IPS-20b (cell line): ENCODE measurements around the gene FGF23.

Source experiments
- H3K27ac ChIP-seq: one replicate; pipeline ENCODE4 v1.5.1; 2013; ENCODE audit warnings: low read length
- H3K27me3 ChIP-seq: 2 replicates; pipeline ENCODE4 v1.6.1; 2013; ENCODE audit warnings: mild to moderate bottlenecking, low read length, inconsistent platforms; ENCODE audit not compliant: insufficient read depth
- H3K36me3 ChIP-seq: 2 replicates; pipeline ENCODE4 v1.6.1; 2013; ENCODE audit warnings: low read depth, mild to moderate bottlenecking, inconsistent platforms, low read length, moderate library complexity; ENCODE audit not compliant: insufficient read depth
- H3K4me1 ChIP-seq: 2 replicates; pipeline ENCODE4 v1.6.1; 2013; ENCODE audit warnings: mild to moderate bottlenecking, control low read depth, inconsistent platforms, low read length, moderate library complexity; ENCODE audit not compliant: insufficient read depth
- H3K4me3 ChIP-seq: 2 replicates; pipeline ENCODE4 v1.5.1; 2013; ENCODE audit warnings: mild to moderate bottlenecking, low read length, inconsistent platforms
- H3K9ac ChIP-seq: 2 replicates; pipeline ENCODE4 v1.6.1; 2013; ENCODE audit warnings: low read depth, mild to moderate bottlenecking, inconsistent platforms, low read length, moderate library complexity
- H3K9me3 ChIP-seq: 2 replicates; pipeline ENCODE4 v1.6.1; 2013; ENCODE audit warnings: mild to moderate bottlenecking, low read depth, low read length, inconsistent platforms; ENCODE audit not compliant: insufficient read depth

The FGF23 gene

DNA sequence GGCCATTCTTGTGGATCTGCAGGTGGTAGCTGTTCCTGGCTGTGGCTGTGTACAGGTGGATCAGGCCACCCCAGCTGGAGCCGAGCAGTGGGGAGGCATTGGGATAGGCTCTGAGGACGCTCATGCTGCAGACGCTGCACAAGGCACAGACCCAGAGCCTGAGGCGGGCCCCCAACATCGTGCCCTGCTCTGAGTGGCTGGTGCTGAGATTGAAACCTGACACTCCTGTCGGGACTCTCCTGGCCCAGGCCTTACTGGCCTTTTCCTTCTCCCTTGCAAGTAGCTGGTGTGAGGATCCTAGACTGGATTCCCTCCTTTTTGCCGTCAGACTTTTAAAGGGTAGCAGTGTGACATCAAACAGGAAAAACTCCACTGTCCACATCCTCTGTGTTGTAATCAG is at the start of gene FGF23:
Gene FGF23 (minus strand): TSS at position 308 of the 400 bp plus-strand sequence. CDS start 130 bp downstream, at position 178.
- H3K4me3 ChIP-seq = peak within 1 kb of the TSS; percentile 44; the same call in 1 of the 2 replicates
- H3K27me3 ChIP-seq = no peaks in the 10 kb centered on the region
- no peaks in the 10 kb centered on the region for H3K4me1 ChIP-seq
- no peaks in the 10 kb centered on the region for H3K9me3 ChIP-seq
- H3K27ac ChIP-seq = no peak within 1 kb of the TSS
- H3K36me3 ChIP-seq = no peaks in the 10 kb centered on the region
- H3K9ac ChIP-seq = no peak within 1 kb of the TSS

DNA sequence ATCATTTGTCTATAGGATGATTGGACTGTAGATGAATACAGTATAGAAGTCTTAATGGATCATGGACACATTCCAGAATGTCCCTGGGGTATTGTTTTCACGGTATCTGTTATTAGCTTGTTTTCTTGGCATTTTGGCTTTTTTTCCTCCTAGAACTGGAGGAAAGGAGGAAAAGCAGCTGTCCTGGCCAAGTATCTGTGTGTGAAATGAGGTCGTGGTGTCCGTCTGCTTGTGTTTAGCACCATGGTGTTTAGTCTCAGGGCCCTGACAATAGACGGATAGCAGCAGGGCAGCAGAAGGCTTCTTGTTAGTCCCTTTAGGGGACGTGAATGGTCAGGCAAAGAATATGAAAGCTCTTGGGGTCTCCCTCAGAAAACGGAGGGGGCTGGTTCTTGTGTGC is 44.9 kb upstream of the FGF23 start:
- Histone ChIP-seq H3K4me1 (no peaks in the 10 kb centered on the region), H3K9ac (no peak overlapping the region), H3K27me3 (no peaks in the 10 kb centered on the region), H3K36me3 (no peaks in the 10 kb centered on the region), H3K27ac (no peak overlapping the region), H3K9me3 (no peaks in the 10 kb centered on the region), H3K4me3 (no peak overlapping the region)

DNA sequence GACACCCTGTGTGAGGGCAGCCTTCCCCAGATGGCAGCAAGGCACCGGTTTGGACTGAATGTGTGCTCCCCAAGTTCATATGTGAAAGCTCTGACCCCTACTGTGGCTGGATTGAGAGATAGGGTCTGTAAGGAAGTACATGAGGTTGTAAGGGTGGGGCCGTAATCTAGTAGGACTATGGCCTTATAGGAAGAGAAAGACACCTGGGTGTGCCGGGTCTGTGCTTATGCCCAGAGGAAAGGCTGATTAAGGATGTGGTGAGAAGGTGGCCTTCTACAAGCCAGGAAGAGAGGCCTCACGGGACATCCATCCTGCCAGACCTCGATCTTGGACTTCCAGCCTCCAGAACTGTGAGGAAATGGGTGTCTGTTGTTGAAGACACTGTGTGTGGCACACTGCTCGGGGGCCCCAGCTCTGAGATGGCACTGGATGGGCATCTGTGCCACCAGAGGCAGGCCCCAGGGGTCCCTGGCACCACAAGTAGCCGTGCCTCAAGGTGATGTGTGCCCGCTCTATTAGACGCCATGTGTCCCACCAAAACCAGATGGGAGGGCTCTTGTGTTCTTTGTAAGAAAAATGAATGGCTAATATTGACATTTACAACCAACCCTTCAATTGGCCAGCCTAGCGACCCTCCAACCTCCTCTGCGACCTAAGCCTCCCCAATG is 44.1 kb upstream of the FGF23 start:
- Histone ChIP-seq H3K4me3 (no peak overlapping the region), H3K27me3 (no peaks in the 10 kb centered on the region), H3K27ac (no peak overlapping the region), H3K9ac (no peak overlapping the region), H3K36me3 (no peaks in the 10 kb centered on the region), H3K4me1 (no peaks in the 10 kb centered on the region), H3K9me3 (no peaks in the 10 kb centered on the region)

DNA sequence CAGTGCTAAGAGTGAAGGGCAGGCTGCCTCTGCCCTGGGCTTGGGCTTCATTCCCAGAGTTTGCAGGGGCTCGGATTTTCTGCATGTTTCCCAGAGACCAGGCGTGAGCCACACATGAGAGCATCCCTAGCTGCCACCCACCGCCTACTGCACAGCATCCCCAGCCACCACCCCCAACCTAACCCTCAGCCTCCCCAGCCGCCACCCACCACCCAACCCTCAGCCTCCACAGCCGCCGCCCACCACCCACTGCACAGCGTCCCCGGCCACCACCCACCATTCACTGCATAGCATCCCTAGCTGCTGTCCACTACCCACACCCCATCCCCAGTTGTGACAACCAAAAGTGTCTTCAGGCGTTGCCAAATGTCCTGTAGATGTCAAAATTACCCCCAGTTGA is 43.5 kb upstream of the FGF23 start:
- Histone ChIP-seq H3K9ac (no peak overlapping the region), H3K36me3 (no peaks in the 10 kb centered on the region), H3K4me1 (no peaks in the 10 kb centered on the region), H3K4me3 (no peak overlapping the region), H3K27ac (no peak overlapping the region), H3K9me3 (no peaks in the 10 kb centered on the region), H3K27me3 (no peaks in the 10 kb centered on the region)

DNA sequence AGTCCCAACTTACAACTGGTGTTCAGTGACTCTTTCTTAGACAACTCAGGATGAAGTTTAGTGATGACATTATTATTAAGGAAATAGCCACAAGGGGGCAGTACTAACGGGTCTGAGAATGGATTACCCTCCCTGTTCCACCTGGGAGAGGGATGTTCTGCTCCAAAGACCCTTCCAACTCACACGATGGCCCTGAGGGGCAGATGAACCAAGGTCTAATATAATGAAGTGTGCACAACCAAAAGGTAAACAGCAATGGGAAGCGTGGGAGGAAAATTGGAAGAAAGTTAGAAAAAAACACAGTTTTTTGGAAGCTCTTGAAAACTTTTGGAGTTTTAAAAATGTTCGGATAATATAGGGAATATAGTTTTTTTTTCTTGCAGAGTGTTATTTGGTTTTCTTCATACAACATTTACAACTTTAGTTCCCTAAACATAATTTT is 42.1 kb upstream of the FGF23 start:
- Histone ChIP-seq H3K36me3 (no peaks in the 10 kb centered on the region), H3K9me3 (no peaks in the 10 kb centered on the region), H3K27me3 (peaks cover 6% of the 10 kb centered on the region; the same call in 1 of the 2 replicates), H3K4me1 (no peaks in the 10 kb centered on the region; the same call in 1 of the 2 replicates), H3K4me3 (no peak overlapping the region), H3K27ac (no peak overlapping the region), H3K9ac (no peak overlapping the region)

DNA sequence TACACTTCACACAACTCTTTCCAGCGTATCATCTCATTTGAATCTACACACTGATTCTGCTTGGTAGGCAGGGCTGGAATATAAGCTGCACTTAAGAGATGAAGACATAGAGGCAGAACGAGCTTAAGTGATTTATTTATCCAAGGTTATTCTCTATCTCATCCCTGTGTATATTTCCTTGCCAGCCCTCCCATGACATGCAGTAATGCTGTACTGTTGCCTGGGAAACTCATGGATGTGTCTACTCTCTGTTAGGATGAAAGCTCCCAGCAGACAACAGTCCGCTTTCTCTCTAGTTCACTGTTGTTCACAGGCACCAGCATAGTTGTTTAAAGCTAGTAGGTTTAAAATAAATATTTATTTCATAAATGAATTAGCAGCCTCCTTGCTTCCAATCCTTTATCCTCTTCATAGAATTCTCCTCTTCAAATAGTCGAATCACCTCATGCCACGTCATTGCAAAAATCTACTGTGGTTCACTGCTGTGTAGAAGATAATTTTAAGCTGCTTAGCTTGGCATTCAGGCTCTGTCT is 40.7 kb upstream of the FGF23 start:
- Histone ChIP-seq H3K4me3 (no peak overlapping the region), H3K9me3 (no peaks in the 10 kb centered on the region), H3K9ac (no peak overlapping the region), H3K27me3 (peaks cover 6% of the 10 kb centered on the region; the same call in 1 of the 2 replicates), H3K36me3 (no peaks in the 10 kb centered on the region), H3K27ac (no peak overlapping the region), H3K4me1 (no peaks in the 10 kb centered on the region; the same call in 1 of the 2 replicates)

DNA sequence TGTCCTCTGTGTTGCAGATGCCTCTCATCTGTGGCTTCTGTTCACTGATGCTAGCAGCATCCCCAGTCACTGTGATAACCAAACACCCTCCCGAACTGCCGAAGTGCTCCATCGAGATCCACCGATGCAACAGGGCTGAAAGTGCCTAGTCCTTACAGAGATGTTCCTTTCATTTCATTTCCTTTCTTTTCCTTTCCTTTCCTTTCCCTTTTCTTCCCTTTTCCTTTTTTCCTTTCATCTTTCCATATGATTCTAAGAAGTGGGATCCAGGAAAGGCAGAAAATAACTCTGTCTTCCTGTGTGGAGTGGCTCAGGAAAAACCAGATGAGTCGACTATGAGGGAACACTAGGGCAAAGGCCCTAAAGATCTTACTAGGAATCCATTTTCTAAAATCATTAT is 39.4 kb upstream of the FGF23 start:
- Histone ChIP-seq H3K27ac (no peak overlapping the region), H3K4me3 (no peak overlapping the region), H3K27me3 (peaks cover 6% of the 10 kb centered on the region; the same call in 1 of the 2 replicates)

DNA sequence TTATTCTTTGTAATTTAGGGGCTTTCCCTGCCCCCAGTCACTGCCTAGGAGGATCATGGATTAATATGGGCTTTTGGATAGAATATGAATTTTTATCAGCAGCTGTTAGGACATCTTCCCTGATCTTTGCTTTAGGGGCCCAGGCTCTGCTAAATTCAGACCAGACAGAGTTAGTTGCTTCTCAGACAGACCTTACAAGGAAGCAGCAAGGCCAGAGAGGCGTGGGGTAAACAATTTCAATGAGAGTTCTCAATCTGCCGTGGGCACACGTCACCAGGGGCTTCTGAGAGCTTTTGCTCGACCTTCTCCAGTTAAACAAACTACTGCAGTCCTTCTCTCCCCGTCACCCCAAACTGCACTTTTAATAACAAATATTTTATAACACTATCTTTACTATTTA is 38.4 kb upstream of the FGF23 start:
- H3K27me3 ChIP-seq = peaks cover 6% of the 10 kb centered on the region; the same call in 1 of the 2 replicates
- no peaks in the 10 kb centered on the region; the same call in 1 of the 2 replicates for H3K4me1 ChIP-seq
- H3K4me3 ChIP-seq = no peak overlapping the region
- no peak overlapping the region for H3K27ac ChIP-seq
- H3K36me3 ChIP-seq = no peaks in the 10 kb centered on the region
- H3K9ac ChIP-seq = no peak overlapping the region; the same call in 1 of the 2 replicates
- no peaks in the 10 kb centered on the region for H3K9me3 ChIP-seq

More for the DNA sequence above, 39.4 kb upstream of the FGF23 start:
- Histone ChIP-seq H3K9me3 (no peaks in the 10 kb centered on the region), H3K4me1 (no peaks in the 10 kb centered on the region; the same call in 1 of the 2 replicates), H3K9ac (no peak overlapping the region), H3K36me3 (no peaks in the 10 kb centered on the region)

DNA sequence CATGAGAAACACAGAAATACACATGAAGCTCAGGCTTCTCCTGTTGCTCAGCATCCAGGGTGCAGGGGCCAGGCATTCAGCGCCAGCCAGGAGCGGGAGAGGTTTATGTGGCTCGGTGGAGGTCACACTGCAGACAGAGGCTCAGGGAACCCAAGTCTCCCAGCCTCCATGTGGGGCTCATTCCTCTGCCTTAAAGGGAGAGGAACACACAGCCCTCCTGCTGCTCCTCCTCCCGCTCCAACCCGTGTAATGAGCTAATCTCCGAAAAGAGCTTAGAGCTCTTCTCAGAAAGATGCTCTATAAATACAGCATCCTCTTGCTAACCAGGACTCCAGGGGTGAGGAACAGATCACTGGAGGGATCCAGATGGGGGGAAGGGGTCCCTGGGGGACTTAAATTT is 37.9 kb upstream of the FGF23 start:
- Histone ChIP-seq H3K4me1 (no peaks in the 10 kb centered on the region; the same call in 1 of the 2 replicates), H3K36me3 (no peaks in the 10 kb centered on the region), H3K27ac (no peak overlapping the region), H3K9ac (peak overlapping the region; percentile 24; the same call in 1 of the 2 replicates), H3K9me3 (no peaks in the 10 kb centered on the region), H3K27me3 (peaks cover 6% of the 10 kb centered on the region; the same call in 1 of the 2 replicates), H3K4me3 (no peak overlapping the region)

DNA sequence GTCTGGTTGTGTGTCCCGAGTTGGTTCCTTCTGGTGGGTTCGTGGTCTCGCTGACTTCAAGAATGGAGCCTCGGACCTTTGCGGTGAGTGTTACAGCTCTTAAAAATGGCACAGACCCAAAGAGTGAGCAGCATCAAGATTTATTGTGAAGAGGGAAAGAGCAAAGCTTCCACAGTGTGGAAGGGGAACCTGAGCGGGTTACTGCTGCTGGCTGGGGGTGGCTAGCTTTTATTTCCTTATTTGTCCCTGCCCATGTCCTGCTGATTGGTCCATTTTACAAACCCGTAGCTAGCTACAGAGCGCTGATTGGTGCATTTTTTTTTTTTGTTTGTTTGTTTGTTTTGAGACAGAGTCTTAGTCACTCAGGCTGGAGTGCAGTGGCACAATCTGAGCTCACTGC is 36.8 kb upstream of the FGF23 start:
- no peaks in the 10 kb centered on the region for H3K36me3 ChIP-seq
- peaks cover 6% of the 10 kb centered on the region; the same call in 1 of the 2 replicates for H3K27me3 ChIP-seq

DNA sequence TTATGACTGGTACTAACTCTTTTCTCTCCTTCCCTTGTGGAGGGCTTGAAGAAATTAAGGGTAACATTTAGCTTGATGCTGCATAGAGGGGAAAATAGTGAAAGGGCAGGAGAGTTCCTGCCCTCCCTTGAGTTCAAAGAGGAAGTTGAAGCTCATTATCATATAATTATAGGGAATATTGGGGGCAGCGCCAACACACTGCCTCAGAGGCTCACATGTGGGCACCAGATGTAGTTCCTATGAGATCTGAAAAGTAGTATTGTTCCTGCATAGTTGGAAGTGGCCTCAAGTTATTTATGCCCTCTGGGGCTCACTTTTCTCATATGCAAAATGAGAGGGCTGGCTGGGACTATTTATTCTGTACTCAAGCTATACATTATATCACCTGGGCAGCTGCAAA is 33.0 kb upstream of the FGF23 start:
- Histone ChIP-seq H3K27me3 (peaks cover under 1% of the 10 kb centered on the region; the same call in 1 of the 2 replicates), H3K36me3 (no peaks in the 10 kb centered on the region), H3K4me1 (no peaks in the 10 kb centered on the region; the same call in 1 of the 2 replicates), H3K9ac (no peak overlapping the region), H3K4me3 (no peak overlapping the region), H3K27ac (no peak overlapping the region), H3K9me3 (no peaks in the 10 kb centered on the region)

More for the DNA sequence above, 36.8 kb upstream of the FGF23 start:
- H3K9ac ChIP-seq = no peak overlapping the region
- H3K4me3 ChIP-seq = no peak overlapping the region
- no peak overlapping the region for H3K27ac ChIP-seq
- H3K4me1 ChIP-seq = no peaks in the 10 kb centered on the region; the same call in 1 of the 2 replicates
- no peaks in the 10 kb centered on the region for H3K9me3 ChIP-seq

DNA sequence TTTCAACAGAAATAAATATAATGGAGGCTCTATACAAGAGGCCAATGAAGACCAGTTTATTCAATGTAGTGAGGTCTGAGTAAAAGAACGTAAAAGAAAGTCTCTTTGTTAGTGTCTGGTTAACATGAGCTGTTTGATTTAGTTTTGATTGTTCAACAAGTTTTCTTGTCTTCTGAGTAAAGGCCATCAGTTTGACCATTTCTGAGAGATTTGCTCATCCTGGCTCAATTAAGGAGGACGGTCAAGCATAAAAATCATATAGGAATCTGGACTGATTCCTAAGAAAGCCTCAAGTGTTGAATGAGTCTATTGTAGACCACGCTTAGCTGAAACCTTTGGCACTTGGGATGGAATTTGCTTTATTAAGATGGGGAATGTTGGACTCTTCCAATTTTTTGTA is 32.5 kb upstream of the FGF23 start:
- H3K9me3 ChIP-seq = no peaks in the 10 kb centered on the region
- H3K27me3 ChIP-seq = no peaks in the 10 kb centered on the region
- no peak overlapping the region for H3K4me3 ChIP-seq
- no peak overlapping the region for H3K27ac ChIP-seq
- H3K9ac ChIP-seq = no peak overlapping the region
- no peaks in the 10 kb centered on the region for H3K4me1 ChIP-seq
- no peaks in the 10 kb centered on the region for H3K36me3 ChIP-seq
